RWPE1 (cell line): ENCODE data around the gene GRID2.

Experiments
- CTCF ChIA-PET: fragments of 350-600 bp; sonication (Branson Sonifier 250); formaldehyde crosslinking; extraction: SDS; loops from one replicate; lab custom pipeline; 2021; lab: Yijun Ruan, JAX
- POLR2A ChIA-PET: fragments of 400-600 bp; formaldehyde crosslinking; extraction: SDS; loops from one replicate; lab custom pipeline; 2020; ENCODE audit warnings: antibody characterized with exemption; ENCODE audit not compliant: low non-redundant PET; lab: Yijun Ruan, JAX
- DNase-seq: peaks from one replicate; pipeline ENCODE4 v3.0.0; 2012; ENCODE audit warnings: low spot score
- H3K27ac ChIP-seq: fragments of 450-650 bp; 2 replicates; pipeline ENCODE4 v1.5.1; 2017
- TF ChIP-seq, protein P1 (sequence below): fragments of 450-650 bp; conservative IDR thresholded peaks from 2 replicates; pipeline ENCODE4 v1.5.1; 2017; ENCODE audit warnings: low read depth, mild to moderate bottlenecking

The GRID2 gene

DNA sequence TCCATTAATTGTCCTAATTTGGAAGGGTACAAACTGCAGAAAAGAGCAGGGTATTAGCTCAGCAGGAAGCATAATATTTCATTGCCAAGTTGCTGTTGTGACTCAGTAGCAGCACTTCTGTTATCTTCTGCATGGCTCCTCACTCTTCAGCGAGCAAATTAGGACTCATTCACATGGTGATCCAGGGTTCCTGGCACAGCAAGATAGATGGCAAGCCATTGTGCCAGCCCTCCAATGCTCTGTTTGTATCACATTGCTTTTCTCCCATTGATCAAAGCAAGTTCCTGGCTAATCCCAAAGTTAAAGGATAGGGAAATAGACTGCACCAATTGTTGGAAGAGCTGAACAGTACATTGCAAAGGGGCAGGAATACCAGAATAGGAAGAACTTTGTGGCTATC lies 1142.3 kb downstream of the GRID2 start:
- TF ChIP-seq, protein P1, sequence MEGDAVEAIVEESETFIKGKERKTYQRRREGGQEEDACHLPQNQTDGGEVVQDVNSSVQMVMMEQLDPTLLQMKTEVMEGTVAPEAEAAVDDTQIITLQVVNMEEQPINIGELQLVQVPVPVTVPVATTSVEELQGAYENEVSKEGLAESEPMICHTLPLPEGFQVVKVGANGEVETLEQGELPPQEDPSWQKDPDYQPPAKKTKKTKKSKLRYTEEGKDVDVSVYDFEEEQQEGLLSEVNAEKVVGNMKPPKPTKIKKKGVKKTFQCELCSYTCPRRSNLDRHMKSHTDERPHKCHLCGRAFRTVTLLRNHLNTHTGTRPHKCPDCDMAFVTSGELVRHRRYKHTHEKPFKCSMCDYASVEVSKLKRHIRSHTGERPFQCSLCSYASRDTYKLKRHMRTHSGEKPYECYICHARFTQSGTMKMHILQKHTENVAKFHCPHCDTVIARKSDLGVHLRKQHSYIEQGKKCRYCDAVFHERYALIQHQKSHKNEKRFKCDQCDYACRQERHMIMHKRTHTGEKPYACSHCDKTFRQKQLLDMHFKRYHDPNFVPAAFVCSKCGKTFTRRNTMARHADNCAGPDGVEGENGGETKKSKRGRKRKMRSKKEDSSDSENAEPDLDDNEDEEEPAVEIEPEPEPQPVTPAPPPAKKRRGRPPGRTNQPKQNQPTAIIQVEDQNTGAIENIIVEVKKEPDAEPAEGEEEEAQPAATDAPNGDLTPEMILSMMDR, result no peak
- ChIA-PET CTCF (interaction anchor here (0.5 kb wide), 1 partner anchor 9 kb away, joined by 5 read pairs; no protein-coding TSS in a partner anchor), POLR2A (no interaction called here)
- no peak overlapping the region for H3K27ac ChIP-seq
- DNase-seq, result no peak

DNA sequence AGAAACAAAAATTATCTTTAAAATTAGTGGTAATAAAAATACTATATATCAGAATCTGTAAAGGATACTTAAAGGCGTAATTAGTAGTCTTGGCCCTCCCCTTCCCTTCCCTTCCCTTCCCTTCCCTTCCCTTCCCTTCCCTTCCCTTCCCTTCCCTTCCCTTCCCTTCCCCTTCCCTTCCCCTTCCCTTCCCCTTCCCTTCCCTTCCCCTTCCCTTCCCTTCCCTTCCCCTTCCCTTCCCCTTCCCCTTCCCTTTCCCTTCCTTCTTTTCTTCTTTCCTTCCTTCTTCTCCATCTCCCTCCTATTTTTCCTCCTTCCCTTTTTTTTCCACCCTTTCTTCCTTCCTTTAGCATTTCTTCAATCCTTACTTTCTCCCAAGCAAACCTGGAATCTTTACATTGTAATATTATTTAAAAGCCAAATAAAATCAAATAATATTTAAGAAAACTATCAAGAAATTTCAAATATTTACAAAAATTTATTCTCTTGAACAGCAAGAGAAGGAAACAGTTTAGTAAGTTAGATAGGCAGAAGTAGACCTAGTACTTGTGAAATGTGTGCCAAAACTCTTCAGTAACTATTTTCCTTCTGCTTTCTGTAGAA lies 1145.0 kb downstream of the GRID2 start:
- TF ChIP-seq, protein P1, result no peak

DNA sequence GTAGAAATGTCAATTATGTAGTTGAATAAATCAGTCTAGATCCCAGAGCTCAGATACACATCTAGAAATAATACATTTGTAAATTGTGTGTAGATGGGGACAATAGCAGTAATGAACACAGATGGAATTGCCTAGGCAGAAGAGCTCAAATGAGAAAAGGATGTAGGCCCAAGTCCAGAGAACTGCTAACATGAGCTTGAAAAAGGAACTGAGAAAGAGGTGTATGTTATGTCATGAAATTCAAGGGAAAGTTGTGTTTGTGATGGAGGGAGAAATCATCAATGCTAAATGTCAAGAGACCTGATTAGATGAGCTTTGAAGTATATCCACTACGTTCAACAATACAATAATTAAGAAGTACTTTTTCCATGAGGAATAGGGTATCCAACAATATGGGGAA lies 1148.2 kb downstream of the GRID2 start:
- CTCF ChIA-PET, result no interaction called here
- TF ChIP-seq, protein P1, result no peak
- POLR2A ChIA-PET, result no interaction called here
- DNase-seq, result no peak
- no peak overlapping the region for H3K27ac ChIP-seq

More for the DNA sequence above, 1145.0 kb downstream of the GRID2 start:
- POLR2A ChIA-PET, result no interaction called here
- H3K27ac ChIP-seq, result no peak overlapping the region
- DNase-seq, result no peak
- CTCF ChIA-PET, result no interaction called here

DNA sequence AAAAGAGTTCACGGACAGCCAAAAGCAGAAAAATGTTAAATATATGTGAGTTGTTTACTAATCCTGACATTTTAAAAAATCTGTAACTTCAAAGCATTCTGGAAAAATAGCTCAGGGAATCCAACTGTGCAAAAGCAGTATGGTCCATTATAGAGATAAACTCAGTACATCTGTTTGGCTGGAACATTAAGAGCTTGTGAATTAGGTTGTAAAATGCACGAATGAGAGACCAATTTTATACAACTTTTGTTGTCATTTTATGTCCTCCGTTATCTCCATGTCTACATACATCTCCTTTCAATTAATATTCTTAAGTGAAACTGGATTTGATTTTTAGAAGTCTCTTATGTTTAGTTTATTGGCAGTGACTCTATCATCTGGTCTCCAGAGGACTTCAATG lies 1157.8 kb downstream of the GRID2 start:
- POLR2A ChIA-PET, result no interaction called here
- DNase-seq, result no peak
- no peak overlapping the region for H3K27ac ChIP-seq
- CTCF ChIA-PET, result interaction anchor here (0.6 to 0.7 kb wide), 2 partner anchors 17 to 696 kb away, joined by 3 to 5 read pairs; no protein-coding TSS in a partner anchor
- TF ChIP-seq, protein P1, result no peak

DNA sequence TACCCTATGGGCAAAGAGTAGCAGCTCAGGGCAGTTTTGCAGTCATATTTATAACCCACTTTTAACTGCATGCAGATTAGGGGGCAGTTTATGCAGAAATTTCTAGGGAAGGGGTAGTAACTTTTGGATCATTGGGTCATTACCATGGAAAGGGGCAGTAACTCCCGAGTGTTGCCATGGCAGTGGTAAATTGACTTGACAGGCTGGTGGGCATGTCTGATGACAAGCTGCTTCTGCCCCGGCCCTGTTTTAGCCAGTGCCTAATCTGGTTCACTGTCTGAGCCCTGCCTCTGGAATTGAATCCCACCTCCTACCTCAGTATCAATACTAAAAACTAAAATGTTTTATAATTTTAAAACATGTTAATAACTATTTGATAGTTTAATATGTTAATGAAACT lies 1162.7 kb downstream of the GRID2 start:
- TF ChIP-seq, protein P1, result no peak
- H3K27ac ChIP-seq, result no peak overlapping the region
- ChIA-PET CTCF (no interaction called here), POLR2A (no interaction called here)
- DNase-seq, result no peak

DNA sequence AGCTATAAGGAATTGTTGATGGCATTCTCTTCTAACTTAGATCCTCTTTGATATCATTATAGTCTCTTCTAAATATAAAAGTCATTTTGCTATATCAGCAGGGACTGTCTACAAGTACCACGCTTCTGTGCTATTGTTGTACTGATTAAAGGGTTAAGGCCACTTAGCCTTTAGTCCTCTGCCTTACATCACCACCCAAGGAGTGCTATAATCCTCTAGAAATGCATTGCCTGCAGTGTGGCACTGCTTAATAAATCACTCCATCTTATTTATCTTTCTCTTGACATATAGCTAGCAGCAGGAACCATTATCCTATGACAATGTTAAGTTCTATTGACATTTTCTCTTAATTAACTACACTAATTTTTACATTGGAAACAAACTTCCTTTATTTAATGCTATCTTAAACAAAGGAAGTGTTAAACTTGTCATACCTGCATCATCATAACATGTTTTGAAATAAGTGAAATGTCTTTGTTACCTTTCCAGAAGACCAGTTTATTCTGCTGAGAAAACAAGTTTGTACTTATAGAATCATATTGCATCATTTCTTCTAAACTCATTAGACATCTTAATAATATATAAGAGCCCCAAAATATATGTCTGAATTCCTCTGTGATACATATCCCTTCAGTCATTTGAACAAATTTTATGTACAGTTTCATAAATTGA lies 1163.9 kb downstream of the GRID2 start:
- no peak overlapping the region for H3K27ac ChIP-seq
- CTCF ChIA-PET, result no interaction called here
- TF ChIP-seq, protein P1, result no peak
- POLR2A ChIA-PET, result no interaction called here
- DNase-seq, result no peak
